Vagina (tissue), 2 donors: ENCODE data around the gene DDX20.

Experiments
- CTCF ChIP-seq, 3 experiments: fragments of 450-650 bp in 2 of 3; fragments of 200-600 bp in 1 of 3; sonication (generic) in 1 of 3; IDR thresholded peaks; one replicate each; pipeline ENCODE4 v1.5.1; 2017 to 2019; ENCODE audit warnings: antibody characterized with exemption in 3 of 3, mild to moderate bottlenecking in 2 of 3, moderate library complexity in 2 of 3
- POLR2A ChIP-seq, 2 donors: fragments of 450-650 bp; IDR thresholded peaks; one replicate each; pipeline ENCODE4 v1.6.1; 2017; ENCODE audit warnings: antibody characterized with exemption in 2 of 2, mild to moderate bottlenecking in 2 of 2, moderate library complexity in 2 of 2
- POLR2AphosphoS5 ChIP-seq, 2 donors: sonication (generic); formaldehyde crosslinking; IDR thresholded peaks; one replicate each; pipeline ENCODE4 v1.9.0; 2017; ENCODE audit warnings: antibody characterized with exemption in 2 of 2, mild to moderate bottlenecking in 2 of 2, low read depth in 1 of 2; ENCODE audit not compliant: insufficient read depth in 1 of 2

DNA sequence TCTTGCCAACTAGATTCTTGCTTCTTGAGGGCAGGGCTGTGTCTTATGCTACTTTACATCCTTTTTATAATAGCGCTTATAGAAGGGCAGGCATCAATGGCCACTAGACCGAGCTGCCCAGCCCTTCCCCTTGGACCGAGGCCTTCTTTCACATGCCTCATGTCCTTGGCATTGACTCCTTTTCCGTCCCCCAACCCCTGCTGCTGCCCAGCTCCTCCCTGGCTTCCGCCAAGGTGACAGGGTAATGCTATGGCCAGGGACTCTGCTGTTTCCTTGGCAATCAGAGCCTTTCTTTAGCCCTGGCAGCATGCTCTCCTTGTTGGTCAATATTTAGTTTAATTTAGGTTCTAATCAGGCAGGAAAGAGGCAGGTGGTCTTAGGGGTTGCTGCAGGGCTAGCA is 48.2 kb downstream of the DDX20 start:
- TF ChIP-seq CTCF (IDR thresholded peaks at IDR 0.05), result no peak
- no peak for TF ChIP-seq POLR2A (IDR thresholded peaks at IDR 0.05)
- no peak for TF ChIP-seq POLR2AphosphoS5 (IDR thresholded peaks at IDR 0.05; ENCODE audit: insufficient read depth in 1 of 2, low read depth in 1 of 2)
